CD4-positive, alpha-beta T cell treated with Interleukin-12 subunit alpha and Interleukin-12 subunit beta, for 1 hour (primary cell): ENCODE results near the gene KIAA0753.
A peak's percentile ranks its signal among the peaks of the same experiment; 100 is the strongest.
"Not testable (repeated sequence)": the region's sequence is repeated elsewhere in the genome, so short reads cannot be mapped to it uniquely, and the experiment has no call there.

Source experiments
- DNase-seq: peaks from one replicate; pipeline ENCODE4 v3.0.0-alpha.2; 2020

The KIAA0753 gene

DNA sequence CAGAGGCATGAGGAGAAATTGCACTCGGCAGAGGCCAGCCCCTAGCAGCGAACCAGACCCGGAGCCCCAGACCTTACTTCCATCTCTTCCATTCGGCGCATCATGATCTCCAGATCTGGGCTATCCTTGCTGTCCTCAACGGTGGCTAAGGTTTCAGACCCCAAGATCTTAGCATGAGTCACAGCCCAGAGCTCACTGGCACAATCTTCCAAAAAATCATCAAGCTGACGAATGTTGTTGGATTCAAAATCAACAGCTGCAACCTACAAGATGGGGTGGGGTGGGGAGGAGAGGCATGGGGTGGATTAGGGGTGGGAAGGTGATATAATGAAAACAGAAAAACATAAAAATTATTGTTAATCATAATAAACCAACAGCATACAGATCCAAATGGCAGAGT, 44.4 kb downstream of the KIAA0753 start:
- DNase-seq: no peak

DNA sequence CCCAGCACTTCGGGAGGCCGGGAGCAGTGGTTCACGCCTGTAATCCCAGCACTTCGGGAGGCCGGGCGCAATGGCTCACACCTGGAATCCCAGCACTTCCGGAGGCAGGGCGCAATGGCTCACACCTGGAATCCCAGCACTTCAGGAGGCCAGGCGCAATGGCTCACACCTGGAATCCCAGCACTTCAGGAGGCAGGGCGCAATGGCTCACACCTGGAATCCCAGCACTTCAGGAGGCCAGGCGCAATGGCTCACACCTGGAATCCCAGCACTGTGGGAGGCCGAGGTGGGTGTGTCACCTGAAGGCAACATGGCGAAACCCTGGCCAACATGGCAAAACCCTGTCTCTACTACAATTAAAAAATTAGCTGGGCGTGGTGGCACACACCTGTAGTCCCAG, 47.1 kb downstream of the KIAA0753 start:
- not testable (repeated sequence) for DNase-seq

DNA sequence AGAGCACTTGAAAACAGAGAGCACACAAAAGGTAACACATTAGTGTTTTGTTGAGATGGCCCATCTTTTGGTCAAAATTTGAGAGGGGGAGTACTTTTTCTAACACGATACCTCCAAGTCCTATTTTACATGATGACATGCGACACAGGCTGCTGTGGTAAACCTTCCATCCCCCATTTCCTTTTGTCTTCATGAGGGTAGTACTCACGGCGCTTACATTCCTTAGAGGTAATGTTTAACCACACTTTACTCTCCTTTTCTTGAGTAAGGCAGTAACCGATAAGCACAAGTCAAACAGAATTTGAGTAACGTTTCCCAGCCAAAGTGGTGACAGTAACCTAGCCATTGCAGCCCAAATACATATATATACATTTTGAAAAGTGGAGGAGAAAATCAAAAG, 48.3 kb downstream of the KIAA0753 start:
- no peak for DNase-seq

DNA sequence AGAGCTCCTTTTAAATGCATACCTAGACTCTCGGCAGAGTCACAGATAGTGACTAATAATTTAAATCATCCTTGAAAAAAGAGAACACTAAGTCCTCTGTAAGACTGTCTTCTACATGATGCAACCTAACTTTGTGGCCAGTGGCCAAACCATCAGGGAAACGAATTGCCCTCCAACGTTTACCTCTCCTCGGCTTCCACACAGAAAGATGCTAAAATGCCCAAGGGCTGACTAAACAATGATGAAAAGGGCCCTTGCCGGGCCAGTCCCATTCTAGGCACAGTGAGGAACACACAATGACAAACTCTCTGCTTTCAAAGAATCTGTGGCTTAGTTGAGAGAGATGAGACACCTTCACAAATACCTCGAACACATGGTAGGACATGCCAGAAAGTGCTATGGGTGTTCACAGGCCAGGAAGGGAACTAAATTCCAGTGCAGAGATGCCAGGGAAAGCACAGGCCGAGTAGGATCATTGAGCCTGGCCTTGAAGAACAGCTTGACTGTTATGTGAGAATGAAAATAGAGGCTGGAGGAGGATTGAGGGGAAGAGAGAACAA, 48.8 kb downstream of the KIAA0753 start:
- DNase-seq: no peak

DNA sequence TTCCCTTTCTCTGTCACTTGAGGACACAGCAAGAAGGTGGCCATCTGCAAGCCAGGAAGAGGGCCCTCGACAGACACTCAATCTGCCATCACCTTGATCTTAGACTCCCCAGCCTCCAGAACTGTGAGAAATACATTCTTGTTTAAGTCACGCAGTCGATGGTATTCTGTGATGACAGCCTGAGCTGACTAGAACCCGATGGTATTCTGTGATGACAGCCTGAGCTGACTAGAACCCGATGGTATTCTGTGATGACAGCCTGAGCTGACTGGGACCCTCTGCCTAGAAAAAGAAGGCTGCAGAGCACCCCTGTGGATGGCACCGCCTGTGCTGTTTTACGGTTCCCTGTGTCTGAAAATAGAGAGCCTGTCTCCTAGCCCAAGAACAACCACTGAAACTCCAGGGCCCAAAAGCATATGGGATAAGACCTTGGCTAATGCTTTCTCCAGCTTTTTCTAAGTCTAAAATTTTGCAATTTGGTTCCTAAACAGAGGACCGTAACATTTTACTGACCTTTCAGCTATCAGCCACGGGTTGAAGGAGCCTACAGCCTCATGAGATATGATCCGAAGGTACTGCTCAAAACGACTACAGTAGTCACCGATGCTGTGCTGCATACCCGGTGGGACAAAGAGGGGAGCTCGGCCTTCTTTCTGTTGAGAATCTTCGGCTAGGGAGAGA, 51.1 kb downstream of the KIAA0753 start:
- DNase-seq: no peak

DNA sequence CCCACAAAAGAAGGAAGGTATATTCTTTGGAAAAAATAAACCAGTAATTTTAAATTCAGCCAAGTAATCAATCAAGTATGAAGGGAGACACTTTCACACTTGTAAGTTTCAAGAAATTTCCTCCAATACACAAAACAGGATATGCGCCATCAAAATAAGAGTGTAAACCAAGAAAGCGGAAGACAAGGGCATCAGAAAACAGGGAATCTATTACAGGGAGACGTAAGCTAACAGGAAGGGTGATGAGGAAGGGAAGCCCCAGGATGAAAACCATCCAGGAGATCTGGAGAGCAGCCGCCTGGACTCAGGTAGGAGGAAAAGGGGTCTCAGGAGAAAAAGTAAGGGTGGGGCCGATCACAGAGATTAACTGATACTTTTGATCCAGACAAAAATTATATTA, 52.3 kb downstream of the KIAA0753 start:
- no peak for DNase-seq

DNA sequence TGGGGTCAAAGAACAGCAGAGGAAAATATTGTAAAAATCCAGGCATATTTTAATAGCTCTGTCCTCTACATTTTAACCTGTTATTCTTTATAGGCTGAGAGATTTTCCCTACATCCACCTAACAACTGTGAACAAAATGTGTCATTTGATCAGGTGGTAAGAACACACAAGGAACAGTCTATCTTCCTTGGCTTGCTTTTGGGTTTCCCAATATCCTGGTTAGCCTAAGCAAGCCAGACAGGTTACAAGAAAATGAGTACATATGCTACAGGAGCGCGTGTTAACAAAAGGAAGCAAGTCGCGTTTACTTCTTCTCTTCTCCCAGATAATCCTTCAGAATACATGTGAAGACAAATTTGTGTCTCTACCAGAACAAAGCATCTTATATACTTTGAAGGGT, 53.2 kb downstream of the KIAA0753 start:
- DNase-seq: no peak

DNA sequence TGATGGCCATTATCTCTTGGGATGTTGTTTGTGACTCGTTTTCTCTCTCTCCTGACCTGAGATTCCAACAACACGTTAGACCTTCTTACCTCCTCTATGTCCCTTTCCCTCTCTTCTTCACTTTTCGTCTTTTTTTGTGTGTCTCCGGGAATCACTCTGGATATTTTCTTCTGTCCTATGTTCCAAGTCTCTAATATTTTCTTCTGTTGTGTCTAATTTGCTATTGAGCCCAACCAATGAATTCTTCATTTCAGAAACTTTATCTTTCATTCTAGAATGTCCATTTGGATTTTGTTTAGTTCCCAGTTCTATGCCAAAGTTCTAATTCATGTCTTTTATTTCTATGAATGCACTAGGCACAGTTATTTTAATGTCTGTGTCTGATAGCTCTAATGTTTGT, 57.1 kb downstream of the KIAA0753 start:
- DNase-seq: no peak

DNA sequence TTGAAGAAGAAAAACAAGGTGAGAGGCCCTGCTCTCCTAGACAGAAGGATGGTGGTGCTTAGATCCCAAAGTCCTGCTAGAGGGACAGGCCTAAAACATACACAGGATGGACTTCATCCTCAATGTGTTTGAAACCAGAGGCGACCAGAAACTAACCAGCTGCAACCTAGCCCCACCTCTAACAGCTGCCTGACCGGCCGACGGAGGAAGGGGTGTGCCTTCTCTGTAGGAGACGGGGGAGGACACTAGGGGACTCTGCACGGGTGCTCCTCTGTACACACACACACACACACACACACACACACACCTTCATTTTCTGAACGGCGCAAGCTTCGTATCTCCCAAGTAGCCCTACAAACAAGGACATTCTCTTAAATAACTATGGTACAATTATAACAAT, 59.9 kb downstream of the KIAA0753 start:
- DNase-seq: no peak

DNA sequence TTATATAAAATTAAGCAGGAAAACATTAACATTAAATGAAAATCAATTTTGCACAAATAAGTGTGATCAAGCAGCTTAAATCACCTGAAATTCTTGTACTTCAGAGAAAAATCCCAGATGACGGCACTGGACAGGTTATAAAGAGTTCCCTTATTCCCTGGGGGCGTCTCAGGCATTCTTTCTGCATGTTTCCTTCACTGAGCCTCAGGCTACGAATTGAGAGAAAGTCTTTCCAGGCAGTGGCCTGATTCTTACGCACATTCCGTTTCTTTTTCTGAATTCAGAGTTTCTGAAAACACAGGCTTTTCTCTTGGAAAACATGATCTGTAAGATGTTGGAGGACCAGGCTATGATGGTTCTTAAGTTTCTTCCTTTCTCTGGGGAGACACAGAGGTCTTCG, 62.0 kb downstream of the KIAA0753 start:
- no peak for DNase-seq

DNA sequence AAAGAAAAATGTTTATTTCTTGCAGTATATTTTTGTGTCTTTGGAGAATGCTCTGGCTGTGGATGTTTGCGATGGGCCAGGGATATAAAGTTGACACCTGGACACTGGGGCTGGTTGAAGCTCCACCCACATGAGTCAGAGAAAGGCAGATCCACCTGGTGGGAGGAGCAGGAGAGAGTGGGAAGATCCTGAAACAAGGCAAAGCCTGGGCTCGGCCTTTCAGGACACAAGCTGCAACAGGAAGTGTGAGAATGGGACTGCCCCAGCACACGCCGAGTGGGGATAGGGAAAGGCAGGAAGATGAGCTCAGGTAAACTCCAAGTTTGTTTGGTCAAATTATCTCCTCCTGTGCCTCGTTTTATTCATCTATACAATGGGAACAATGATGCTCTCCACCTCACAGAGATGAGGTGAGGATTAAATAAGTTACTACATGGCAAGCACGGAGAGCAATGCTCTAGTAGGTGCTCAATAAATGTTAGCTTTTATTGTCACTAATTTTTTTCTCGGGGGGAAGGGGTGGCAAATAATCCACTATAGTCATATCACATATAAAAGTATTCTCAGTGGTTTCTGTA, 62.7 kb downstream of the KIAA0753 start:
- DNase-seq: no peak

DNA sequence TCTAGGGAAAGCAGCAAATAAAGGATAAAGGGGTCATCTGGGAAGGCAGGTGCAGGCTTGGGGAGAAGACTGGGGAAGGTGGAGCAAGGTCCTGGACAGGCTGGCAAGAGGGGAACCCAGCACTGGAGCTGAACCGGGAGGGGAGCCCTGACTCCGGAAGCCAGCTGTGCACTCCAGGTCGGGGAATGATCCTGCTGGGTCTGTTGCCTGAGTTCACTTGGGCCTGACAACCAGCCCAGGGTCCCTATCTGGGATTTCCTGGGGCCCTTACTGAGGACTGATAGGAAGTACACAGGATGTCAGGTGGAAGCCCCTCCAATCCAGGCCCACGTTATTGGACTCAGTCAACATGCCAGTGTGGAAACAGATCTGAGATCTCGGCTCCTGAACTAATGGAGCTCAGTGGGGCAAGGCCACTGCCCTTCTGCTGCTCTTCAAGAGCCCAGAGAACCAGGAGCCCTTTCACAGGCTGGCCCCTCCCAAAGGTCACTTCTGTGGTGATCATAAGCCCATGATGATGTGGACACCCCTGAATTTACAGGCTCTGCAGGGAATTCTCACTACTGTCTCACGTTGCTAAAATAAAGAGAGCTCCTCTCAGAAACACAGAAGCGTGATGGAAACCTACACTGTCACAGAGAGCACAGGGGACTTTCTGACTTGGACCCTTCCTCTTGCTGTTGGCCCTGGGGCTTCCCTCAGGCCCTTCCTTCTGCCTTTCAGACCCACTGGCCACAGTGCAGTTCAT, 64.3 kb downstream of the KIAA0753 start:
- DNase-seq: no peak

DNA sequence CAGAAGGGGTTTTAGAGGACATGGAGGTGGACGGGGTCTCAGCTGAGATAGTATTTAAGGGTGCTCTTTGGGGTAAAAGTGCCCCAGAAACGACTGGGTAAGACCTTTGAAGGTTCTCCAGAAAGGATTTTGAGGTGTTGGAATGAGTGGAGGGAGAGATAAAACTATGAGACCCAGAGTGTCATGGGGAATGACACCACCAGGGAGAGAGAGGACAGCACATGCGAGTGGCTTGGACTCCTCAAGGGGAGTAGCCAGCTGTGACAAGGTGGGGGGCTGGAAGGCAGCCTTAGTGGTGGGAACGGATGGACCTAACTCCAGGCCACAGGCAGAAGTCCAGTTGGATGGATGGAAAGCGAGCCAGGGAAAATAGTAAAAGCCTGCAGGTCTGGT, 64.9 kb downstream of the KIAA0753 start:
- DNase-seq: no peak

DNA sequence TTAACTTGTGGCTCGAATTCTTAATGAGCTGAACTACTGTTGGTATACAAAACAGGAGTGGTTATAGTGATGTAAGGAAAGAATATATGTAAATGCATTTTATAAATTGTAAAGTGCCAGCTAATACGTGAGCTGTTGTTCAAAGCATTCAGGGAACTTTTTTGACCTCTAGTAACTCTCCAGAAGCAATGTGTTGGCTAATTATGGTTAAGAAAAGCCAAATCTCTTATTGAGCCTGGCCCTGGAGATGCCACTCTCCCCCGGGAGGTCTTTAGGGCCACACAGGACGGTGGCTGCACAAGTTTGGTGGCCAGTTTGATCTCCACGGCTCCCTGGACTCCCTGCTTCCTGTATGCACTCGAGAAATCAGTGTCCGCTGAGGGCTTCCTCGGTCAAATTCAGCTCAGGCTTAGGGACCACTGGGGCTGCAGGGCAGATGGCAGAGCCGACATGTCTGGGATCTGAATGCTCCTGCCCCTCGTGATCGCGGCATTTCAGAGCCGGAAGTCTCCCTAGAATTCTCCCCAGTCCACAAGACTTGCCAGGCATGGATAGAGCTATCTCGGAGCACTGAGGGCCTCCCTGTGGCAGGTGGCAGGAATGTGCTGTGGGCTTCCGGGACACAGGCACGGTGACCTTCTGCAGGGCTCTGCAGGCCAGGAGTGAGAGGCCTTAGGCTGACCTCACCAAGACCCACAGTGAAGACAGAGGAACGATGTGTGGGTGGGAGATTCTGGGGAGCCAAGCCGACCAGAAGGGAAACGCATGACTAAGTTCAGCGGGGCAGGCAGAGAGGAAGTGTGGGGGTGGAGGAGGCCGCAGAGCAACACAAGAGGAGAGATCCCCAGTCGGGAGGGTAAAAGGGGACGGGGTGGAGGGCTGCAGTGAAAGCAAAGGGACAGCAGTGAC, 65.6 kb downstream of the KIAA0753 start:
- peak; percentile 8 for DNase-seq

DNA sequence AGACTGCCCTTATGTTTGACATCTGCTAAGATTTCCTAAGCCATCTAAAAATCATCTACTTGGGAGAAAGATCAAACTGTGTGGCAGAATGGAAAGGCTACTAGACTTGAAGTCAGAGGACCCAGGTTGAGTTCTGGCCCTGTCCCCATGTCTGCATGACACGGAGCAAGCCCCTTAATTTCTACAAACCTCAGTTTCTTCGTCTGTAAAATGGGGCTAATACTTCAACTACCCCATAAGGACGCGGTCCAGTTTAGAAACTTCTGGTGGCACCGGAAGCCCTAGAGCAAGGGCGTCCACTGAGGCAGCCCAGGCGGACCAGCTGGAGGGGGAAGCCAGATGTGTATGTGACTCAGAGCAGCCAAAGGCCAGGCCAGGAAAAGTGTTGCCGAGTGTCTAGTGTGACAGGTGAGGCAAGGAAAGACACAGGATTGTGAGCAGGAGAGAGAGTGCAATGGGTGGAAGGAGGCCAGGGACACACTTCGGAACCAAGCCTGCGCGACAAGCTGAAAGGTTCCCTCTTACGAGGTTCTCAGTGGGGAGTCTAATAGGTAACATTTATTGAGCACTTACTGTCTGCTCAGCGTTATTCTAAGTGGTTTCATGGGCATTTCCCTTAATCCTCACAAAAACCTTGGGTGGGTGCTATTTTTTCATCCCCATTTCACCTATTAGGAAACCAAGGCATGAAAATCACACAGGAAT, 66.4 kb downstream of the KIAA0753 start:
- DNase-seq: no peak

DNA sequence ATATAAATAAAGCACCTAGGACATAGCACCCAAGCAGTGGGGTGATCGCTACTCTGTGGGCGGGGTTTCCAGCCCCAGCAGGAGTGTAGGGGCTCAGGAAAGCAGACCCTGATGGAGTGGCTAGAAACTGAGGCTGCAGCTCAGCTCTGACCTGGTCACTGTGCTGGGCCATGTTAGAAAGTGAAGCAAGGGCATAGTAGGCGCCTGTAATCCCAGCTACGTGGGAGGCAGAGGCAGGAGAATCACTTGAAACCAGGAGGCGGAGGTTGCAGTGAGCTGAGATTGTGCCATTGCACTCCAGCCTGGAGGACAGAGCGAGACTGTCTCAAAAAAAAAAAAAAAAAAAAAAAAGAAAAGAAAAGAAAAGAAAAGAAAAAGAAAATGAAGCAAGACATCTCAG, 67.0 kb downstream of the KIAA0753 start:
- not testable (repeated sequence) for DNase-seq

DNA sequence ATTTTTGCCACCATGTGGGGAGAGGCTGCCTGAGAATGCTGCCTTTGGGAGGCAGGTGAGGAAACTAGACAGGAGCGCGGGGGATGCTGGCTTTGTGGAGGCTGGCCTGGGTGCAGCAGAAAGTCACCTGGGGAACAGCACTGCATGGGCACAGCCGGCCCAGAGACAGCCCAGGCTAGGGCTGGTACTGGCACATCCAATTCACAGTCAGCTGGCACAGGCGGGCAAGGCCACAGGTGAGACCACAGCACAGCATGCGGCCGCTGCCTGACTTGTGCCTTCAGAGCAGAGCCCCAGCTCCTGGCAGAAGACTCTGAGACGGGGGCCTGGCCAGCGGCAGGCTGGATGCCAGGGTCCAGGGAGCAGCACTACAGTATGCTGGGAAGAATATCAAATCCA, 67.5 kb downstream of the KIAA0753 start:
- DNase-seq: no peak

DNA sequence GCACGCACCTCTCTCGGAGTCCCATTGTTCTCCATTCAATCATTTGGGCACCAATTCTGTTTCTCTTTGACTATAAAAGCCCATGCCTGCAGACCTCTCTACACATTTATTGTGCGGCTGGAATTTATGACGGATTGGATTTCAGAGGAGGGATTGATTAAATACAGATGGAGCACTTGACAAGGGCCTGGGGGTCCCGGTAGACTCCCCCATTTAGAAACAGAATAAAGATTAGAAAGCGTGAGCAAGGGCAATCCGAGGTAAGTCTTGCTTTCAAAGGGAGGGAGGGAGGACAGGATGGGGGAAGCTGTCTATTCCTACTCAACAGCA, 69.1 kb downstream of the KIAA0753 start:
- DNase-seq: no peak

DNA sequence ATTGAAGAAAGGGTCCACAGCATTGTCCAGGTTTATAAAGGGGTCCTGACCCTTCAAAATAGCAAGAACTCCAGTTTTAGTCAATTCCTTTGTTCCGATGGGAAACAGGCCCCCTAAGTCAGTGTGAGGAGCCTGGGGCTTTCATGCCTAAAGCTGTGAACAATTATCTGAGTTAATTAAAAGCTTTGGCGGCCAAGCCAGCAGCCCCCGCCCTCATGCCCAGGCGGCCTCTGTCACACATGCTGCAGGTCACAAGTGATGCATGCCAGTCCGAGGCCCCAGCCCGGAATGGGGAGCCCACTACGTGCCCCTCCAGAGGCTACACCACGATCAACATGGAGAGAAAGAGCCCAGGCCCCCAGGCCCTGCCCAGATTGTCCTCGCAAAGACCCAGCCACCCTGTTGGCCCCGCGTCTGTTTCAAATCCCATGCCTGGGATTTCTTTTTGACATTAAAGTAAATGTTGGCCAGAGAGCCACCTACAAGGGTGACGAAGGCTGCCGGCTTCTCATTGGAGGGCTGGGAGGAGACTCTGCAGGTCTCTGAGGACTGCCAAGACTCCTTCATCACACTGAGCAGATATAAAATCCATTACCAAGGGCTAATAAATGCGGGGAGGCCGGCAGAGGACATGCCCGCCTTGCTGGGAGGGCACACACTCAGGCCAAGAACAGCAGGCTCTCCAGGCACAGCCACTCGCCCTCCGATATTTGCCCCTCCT, 69.6 kb downstream of the KIAA0753 start:
- no peak for DNase-seq

DNA sequence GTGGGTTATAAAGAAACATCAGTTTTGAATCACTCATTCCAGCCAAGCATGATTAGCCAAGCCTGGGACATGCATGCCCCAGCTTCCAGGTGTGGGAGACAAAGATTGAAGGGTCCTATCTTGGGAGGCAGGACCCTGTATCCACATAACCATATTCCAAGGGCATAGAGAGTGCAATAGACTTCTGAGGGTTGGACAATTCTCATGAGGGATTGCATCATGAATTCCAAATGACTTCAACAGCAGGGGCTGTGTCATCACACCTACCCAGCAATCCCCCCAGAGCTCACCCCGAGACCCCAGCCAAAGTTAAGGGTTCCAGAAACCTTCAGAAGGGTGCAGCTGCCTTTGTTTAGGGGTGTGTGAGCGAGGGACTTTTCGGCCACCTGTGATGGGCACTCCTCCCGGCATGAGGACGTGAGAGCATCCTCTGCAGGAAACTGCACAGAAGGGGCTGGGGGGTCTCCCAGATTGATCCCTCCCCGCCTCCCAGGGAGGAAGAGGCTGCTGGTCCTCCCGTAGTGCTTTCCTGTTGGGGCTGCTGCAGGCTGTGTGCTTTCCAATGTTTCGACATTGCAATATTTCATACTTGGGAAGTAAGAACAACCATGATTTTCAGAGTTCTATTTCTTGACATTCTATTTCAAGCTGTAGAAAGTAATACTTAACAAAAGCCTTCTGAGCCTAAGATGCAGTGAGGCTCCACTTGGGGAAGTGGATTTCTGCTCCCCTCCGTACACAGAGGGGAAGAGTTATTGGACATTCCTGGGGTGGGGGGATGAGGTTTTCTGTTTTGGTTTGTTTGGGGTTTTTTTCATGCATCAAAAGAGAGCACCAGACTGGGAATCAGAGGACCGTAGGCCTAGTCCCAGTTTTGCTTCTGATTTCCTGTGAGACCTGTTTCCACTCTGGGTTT, 70.9 kb downstream of the KIAA0753 start:
- DNase-seq: no peak
